ENCODE measurements around the gene SFMBT1. TPM values are rescaled to one million over a fixed set of nuclear protein-coding genes. Genes with fewer than 3 reads are reported as not detected.
A peak's percentile ranks its signal among the peaks of the same experiment; 100 is the strongest.

The SFMBT1 gene
- total RNA-seq, 4 donors from 2014 or later, result 17.2 to 35.3 (median 31.1) TPM

- Histone ChIP-seq H3K4me1 (no peaks in the 10 kb centered on the region), H3K4me3 (replicated peaks in 1 of 3) (no peak overlapping the region), H3K9me3 (no peaks in the 10 kb centered on the region), H3K27ac (no peak overlapping the region), H3K27me3 (no peaks in the 10 kb centered on the region), H3K36me3 (no peaks in the 10 kb centered on the region)
- TF ChIP-seq POLR2A (IDR thresholded peaks at IDR 0.05), result no peak
- TF ChIP-seq, protein P1, sequence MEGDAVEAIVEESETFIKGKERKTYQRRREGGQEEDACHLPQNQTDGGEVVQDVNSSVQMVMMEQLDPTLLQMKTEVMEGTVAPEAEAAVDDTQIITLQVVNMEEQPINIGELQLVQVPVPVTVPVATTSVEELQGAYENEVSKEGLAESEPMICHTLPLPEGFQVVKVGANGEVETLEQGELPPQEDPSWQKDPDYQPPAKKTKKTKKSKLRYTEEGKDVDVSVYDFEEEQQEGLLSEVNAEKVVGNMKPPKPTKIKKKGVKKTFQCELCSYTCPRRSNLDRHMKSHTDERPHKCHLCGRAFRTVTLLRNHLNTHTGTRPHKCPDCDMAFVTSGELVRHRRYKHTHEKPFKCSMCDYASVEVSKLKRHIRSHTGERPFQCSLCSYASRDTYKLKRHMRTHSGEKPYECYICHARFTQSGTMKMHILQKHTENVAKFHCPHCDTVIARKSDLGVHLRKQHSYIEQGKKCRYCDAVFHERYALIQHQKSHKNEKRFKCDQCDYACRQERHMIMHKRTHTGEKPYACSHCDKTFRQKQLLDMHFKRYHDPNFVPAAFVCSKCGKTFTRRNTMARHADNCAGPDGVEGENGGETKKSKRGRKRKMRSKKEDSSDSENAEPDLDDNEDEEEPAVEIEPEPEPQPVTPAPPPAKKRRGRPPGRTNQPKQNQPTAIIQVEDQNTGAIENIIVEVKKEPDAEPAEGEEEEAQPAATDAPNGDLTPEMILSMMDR (IDR thresholded peaks at IDR 0.05), result peak; percentile 40 to 81 (median 66)
- intact Hi-C loops (cut with DNase I), result no loop called here
- peak; percentile 41 to 50 for DNase-seq
- WGBS, 2 donors, result 20 to 24% methylated on average over 8 of the region's 8 CpGs
Measured at GRCh38 chr3:52934630-52935530, 111.0 kb downstream of the SFMBT1 start.

GRCh38 chr3:52931889-52932288 lies 114.0 kb downstream of the SFMBT1 start:
- WGBS, 2 donors, result 87 to 94% methylated on average over 2 of the region's 2 CpGs
- intact Hi-C loops (cut with DNase I), result no loop called here
- no peaks in the 10 kb centered on the region for H3K4me1 ChIP-seq
- no peak overlapping the region for H3K27ac ChIP-seq
- no peak overlapping the region for H3K4me3 ChIP-seq (replicated peaks in 1 of 3)
- DNase-seq, result no peak
- H3K9me3 ChIP-seq, result no peaks in the 10 kb centered on the region
- H3K27me3 ChIP-seq, result no peaks in the 10 kb centered on the region
- H3K36me3 ChIP-seq, result no peaks in the 10 kb centered on the region
- TF ChIP-seq, protein P1 (IDR thresholded peaks at IDR 0.05), result no peak
- TF ChIP-seq POLR2A (IDR thresholded peaks at IDR 0.05), result no peak

DNA sequence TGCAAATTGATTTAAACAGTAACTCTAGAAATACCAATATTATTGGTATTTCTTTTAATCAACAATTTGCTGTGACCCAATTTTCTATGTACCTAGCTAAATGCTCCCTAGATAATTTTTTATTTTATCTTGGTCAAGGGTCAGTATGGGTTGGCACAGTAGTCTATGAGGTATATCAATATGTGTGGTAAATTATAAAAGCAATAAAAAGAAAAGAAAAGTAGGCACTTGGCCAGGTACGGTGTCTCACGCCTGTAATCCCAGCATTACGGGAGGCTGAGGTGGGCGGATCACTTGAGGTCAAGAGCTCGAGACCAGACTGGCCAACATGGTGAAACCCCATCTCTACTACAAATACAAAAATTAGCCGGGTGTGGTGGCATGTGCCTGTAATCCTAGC lies 114.5 kb downstream of the SFMBT1 start:
- Histone ChIP-seq H3K9me3 (no peaks in the 10 kb centered on the region), H3K4me3 (replicated peaks in 1 of 3) (no peak overlapping the region), H3K27ac (no peak overlapping the region), H3K4me1 (no peaks in the 10 kb centered on the region), H3K27me3 (no peaks in the 10 kb centered on the region), H3K36me3 (no peaks in the 10 kb centered on the region)
- WGBS, 2 donors, result 86 to 87% methylated on average over 6 of the region's 6 CpGs
- intact Hi-C loops (cut with DNase I), result no loop called here
- DNase-seq, result no peak
- no peak for TF ChIP-seq POLR2A (IDR thresholded peaks at IDR 0.05)
- TF ChIP-seq, protein P1 (IDR thresholded peaks at IDR 0.05), result no peak

DNA sequence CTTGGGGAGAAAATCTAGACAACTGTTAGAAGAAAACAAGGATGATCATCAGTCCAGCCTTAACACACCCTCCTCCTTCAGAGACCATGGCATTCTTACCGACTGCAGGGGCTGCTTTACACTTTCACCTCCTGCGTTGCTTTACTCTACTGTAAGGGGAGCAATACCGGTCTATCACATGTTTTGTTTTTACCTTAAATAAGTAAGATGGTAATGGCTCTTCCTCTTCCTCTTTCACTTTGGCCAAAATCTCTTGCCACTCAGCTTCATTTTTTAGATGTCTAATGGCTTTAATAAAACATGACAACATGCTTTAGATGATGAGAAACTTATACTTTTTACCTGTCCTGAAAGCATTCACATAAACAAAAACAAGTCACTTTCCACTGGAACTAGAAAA lies 115.1 kb downstream of the SFMBT1 start:
- Histone ChIP-seq H3K27me3 (no peaks in the 10 kb centered on the region), H3K27ac (no peak overlapping the region), H3K4me3 (replicated peaks in 1 of 3) (no peak overlapping the region), H3K4me1 (no peaks in the 10 kb centered on the region), H3K36me3 (no peaks in the 10 kb centered on the region), H3K9me3 (no peaks in the 10 kb centered on the region)
- intact Hi-C loops (cut with DNase I), result no loop called here
- WGBS, 2 donors, result 85 to 93% methylated on average over 3 of the region's 3 CpGs
- TF ChIP-seq POLR2A (IDR thresholded peaks at IDR 0.05), result no peak
- no peak for DNase-seq

GRCh38 chr3:52926554-52926953 lies 119.3 kb downstream of the SFMBT1 start:
- Histone ChIP-seq H3K4me3 (replicated peaks in 1 of 3) (no peak overlapping the region), H3K36me3 (peaks cover 0 to 5% of the 10 kb centered on the region in 2 donors), H3K4me1 (no peaks in the 10 kb centered on the region), H3K9me3 (no peaks in the 10 kb centered on the region), H3K27ac (no peak overlapping the region), H3K27me3 (no peaks in the 10 kb centered on the region)
- intact Hi-C loops (cut with DNase I), result no loop called here
- no peak for TF ChIP-seq POLR2A (IDR thresholded peaks at IDR 0.05)
- TF ChIP-seq, protein P1 (IDR thresholded peaks at IDR 0.05), result no peak
- no peak for DNase-seq
- 81 to 95% methylated on average over 2 of the region's 2 CpGs for WGBS, 2 donors
